HG03469 (cell line): ENCODE results near the gene NEURL3.
"Not testable (repeated sequence)": the region's sequence is repeated elsewhere in the genome, so short reads cannot be mapped to it uniquely, and the experiment has no call there.

Source experiments
- ATAC-seq: cut with Tn5 transposase; IDR thresholded peaks from one replicate; pipeline ENCODE4 v1.9.1; 2021; ENCODE audit warnings: mild to moderate bottlenecking, moderate library complexity, moderate number of reproducible peaks; ENCODE audit not compliant: unreplicated experiment

NEURL3 gene, protein sequence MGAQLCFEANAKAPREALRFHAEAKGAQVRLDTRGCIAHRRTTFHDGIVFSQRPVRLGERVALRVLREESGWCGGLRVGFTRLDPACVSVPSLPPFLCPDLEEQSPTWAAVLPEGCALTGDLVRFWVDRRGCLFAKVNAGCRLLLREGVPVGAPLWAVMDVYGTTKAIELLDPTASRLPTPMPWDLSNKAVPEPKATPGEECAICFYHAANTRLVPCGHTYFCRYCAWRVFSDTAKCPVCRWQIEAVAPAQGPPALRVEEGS

GRCh38 chr2:96505231-96505889 lies at the start of gene NEURL3:
TSS of gene NEURL3 (minus strand) at chr2:96505357. CDS start at chr2:96505286, 71 bp downstream.
- ATAC-seq = no peak

DNA sequence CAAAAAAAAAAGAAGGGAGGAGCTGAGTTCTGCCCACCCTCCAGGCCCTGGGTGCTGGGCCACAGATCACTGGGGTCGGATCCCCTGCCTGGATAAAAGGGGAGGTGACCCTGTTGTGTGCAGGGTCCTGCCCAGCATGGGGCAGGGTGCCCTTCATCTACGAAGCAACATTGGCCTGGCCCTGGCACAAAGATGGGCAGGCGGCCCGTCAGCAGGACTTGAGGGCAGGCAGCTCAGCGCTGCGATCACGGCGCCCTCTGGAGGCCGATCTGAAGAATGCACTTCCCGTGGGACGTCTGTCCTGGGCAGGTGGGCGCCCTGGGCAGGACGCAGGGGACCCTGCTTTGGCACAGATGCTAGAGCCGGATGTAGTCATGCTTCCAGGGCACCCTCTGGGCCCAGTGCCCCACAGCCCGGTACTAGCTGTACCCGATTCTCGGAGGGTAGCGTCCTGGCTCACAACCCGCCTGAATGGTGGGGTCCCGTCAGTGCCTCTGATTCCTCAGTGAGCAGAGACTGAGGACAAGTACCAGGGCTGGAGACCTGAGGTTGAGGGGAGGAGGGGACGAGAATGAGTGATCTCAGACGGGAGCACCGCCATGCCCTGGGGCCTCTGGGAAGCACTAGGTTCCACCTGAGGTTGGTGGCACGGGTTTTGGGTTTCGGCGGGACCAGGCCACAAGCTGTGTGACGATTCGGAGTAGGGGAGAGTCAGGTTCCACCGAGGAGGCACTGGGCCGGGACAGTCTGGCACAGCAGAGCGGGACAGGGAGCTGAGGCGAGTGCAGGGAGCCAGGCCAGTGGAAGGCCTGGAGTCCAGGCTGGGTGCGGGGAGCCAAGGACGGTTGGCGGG lies 49.4 kb upstream of the NEURL3 start:
- no peak for ATAC-seq

- not testable (repeated sequence) for ATAC-seq
Observed at GRCh38 chr2:96553957-96554292, 48.8 kb upstream of the NEURL3 start.

DNA sequence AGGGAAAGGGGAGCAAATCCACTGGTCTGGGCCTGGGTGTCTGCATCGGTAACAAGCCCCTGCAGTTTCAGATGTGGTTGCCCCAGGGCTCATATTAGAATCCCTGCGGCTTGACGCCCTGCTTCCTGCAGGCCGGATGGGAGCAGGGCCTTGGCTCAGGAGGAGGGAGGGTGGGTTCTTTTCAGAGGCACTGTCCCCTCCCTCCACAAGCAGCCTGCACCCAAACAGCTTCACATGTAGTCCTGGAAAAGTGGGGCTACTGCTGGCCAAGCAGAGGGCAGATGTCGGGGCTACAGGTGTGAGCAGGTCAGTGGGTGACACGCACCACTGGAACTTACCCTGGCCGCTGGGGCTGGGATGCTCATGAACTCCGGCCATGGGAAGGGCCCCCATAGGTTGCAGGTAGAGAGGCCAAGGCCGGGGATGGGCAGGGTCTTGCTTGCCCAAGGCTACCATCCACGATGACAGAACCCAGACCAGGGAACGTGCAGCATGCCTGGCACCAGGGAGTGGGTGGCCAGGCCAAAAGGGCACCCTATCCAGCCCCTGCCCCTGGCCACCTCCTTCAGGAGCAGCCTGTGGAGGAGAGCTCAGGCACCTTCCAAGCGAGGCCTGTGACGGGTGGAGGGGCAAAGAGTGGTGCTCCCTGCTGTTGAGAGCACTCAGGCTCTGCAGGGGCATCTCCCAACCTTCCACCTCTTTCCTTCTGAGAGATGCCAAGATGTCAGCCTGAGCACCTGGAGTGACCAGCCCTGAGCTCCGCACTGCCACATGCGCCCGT lies 48.2 kb upstream of the NEURL3 start:
- ATAC-seq = no peak

DNA sequence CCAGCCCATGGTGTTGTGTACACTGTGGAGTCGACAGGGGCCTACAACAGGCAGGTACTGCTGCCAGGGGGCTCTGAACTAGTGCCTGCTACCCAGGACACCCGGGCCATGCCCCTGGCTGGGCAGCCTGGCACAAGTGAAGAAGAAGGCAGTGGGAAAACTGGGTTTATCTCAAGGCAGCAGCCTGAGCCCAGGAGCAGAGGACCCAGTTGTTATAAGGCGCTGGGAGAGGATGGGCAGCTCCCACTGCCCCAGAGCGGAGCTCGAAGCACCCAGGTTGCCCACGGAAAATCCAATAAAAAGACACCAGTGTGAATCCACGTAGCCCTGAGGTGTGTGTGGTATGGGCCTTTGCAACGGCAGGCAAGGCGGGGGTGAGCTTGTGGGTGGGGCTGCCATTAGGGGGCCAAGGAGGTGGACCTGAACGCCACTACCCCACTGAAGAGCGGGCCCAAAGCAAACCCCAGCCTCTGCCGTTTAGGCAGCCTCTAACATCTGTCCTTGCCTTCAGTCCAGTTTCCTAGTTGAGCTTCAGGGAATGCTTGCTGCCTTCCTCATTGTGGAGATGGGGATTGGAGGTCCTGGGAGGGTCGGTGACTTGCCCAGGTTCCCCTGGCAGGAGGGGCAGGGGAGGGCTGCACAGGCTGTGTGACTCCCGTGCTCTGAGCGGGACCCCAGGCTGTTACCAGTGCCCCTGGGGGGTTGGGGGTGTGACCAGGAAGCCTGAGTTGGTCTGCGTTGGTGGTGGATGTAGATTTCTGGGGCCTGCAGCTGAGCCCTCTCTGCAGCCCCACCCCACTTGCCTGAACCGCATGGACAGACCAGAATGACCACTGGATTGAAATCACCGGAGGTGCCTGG lies 47.4 kb upstream of the NEURL3 start:
- no peak for ATAC-seq

DNA sequence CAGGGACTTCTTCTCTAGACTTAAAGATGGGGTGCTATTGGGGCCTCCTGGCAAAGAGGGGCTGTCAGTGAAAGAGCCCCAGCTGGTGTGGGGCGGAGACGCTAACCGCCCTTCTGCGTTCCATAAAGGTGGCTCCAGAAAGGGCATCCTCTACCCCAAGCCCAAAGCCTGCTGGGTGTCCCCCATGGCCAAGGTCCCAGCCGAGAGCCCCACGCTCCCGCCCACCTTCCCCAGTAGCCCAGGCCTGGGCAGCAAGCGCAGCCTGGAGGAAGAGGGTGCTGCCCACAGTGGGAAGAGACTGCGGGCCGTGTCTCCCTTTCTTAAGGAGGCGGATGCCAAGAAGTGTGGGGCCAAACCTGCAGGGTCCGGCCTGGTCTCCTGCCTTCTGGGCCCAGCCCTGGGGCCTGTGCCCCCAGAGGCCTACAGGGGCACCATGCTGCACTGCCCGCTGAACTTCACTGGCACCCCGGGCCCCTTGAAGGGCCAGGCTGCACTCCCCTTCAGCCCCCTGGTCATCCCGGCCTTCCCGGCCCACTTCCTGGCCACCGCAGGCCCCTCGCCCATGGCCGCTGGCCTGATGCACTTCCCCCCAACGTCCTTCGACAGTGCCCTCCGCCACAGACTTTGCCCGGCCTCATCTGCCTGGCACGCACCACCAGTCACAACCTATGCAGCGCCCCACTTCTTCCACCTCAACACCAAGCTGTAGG lies 46.6 kb upstream of the NEURL3 start:
- no peak for ATAC-seq

DNA sequence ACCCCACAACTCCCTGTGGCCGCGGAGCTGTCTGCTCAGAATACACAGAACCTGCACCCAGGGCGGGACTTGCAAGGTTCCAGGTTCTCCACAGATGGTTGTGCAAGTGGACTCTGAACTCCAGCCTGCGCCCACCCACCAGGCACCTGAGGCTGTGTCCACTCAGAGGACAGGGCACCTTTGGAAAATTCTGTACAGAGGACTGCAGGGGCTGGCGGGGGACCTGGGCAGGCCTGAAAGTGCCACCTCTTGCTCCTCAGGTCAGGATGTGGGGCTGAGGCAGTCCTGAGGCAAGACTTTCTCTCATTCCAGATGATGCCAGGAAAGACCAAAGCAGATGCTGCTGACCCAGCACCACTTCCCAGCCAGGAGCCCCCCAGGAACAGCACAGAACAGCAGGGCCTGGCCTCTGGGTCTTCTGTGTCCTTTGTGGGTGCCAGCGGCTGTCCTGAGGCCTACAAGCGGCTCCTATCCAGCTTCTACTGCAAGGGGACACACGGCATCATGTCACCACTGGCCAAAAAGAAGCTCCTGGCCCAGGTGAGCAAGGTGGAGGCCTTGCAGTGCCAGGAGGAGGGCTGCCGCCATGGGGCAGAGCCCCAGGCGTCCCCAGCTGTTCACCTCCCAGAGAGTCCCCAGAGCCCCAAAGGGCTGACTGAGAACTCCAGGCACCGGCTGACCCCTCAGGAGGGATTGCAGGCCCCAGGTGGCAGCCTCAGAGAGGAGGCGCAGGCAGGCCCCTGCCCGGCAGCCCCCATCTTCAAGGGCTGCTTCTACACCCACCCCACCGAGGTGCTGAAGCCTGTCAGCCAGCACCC lies 45.8 kb upstream of the NEURL3 start:
- no peak for ATAC-seq

DNA sequence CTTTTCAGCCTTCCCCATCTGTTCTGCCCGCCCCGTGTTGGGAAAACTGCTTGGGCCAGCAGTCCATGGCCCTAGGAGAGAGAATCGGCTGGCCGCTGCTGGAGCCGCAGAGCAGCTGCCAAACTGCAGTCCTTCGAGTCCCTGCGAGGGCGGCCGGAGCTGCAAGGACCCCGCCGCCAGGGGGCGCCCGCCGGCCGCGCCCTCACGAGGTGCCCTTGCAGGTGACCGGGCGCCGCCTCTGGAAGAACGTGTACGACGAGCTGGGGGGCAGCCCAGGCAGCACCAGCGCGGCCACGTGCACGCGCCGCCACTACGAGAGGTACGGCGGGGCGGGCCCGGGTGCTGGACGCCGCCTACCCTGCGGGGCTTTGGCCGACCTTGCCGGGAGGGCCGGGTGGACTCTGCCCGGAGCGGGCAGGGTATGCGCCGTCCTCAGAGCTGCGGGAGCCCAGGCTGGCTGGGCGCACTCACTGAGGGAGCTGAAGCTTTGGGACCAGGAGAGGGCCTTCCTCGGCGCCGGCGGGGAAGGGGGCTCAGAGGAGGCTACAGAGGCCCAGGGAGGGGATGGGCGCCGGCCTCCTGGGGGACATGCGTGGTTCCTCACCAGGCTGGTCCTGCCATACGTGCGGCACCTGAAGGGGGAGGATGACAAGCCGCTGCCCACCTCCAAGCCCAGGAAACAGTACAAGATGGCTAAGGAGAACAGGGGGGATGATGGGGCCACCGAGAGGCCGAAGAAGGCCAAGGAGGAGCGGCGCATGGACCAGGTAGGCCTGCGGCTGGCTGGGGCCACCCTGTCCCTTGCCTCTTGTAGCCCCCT lies 45.0 kb upstream of the NEURL3 start:
- no peak for ATAC-seq

DNA sequence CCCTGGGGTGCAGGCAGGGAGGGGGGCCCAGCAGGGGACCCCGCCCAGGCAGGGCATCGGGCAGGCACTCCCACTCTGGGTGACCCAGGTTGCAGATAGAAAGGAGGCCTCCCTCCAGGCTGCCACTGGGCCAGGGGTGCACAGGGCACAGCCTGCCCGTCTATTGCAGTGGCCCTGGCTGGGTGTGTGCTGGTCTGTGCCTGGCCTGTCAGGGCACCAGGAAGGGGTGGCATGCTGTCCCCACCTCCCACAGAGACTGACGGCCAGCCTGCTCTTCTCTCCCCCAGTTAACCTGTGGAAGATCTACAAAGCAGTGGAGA lies 44.3 kb upstream of the NEURL3 start:
- ATAC-seq = no peak

- no peak for ATAC-seq
Observed at GRCh38 chr2:96548558-96549465, 43.7 kb upstream of the NEURL3 start.

- no peak for ATAC-seq
Observed at GRCh38 chr2:96547731-96548171, 42.6 kb upstream of the NEURL3 start.

DNA sequence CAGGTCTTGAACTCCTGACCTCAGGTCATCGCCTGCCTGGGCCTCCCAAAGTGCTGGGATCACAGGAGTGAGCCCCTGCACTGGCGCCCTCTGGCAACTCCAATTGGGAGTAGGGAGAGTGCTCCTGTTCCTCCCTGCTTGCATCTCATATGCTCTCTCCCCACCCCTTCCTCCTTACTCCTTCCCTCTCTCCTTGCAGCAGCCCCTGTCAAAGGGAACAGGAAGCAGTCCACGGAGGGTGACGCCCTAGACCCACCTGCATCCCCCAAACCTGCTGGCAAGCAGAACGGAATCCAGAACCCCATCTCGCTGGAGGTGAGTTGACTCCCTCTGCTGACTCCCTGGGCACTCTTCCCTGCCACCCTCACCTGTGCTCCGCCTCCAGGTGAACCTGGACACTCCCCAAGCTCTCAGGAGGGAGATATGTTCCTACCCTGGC lies 42.1 kb upstream of the NEURL3 start:
- ATAC-seq = no peak

- no peak for ATAC-seq
Observed at GRCh38 chr2:96546797-96547196, 41.6 kb upstream of the NEURL3 start.

GRCh38 chr2:96546321-96546720 lies 41.2 kb upstream of the NEURL3 start:
- ATAC-seq = no peak

DNA sequence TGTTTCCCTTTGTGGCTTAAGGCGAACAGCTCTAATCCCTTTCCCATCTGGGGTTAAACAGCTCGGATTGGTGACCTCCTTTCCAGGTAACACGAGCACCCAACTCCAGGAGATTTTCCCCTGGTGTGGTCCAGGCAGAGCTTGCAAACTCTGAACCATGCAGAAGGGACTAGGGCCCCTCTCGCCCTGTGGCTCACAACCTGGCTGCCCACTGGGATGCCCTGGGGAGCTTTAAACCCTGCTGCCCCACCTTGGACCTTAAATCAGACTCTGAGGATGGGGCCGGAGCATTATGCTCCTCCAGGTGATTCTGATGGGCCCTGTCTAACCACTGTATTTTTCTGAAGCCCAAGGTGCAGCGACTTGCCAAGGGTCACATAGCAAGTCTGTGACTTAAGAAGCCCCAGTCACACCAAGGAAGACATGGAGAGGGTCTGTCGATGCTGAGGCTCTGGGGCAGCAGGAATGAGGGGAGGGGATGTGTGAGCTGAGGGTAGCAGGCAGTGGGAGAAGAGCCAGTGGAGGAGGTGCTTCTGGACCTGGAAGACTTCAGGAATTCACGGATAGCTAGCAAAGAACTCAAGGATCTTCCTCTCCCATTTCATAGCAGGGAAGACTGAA lies 37.3 kb upstream of the NEURL3 start:
- ATAC-seq = no peak

GRCh38 chr2:96541398-96542152 lies 36.4 kb upstream of the NEURL3 start:
- no peak for ATAC-seq
